C1 segment of cervical spinal cord (tissue), 14 donors: Measurements from ENCODE around the gene ITPR1.

Experiments used
- DNase-seq, 14 donors: peaks; one replicate each; lab custom pipeline; 2025; lab: John Stamatoyannopoulos, UW

ITPR1 gene

DNA sequence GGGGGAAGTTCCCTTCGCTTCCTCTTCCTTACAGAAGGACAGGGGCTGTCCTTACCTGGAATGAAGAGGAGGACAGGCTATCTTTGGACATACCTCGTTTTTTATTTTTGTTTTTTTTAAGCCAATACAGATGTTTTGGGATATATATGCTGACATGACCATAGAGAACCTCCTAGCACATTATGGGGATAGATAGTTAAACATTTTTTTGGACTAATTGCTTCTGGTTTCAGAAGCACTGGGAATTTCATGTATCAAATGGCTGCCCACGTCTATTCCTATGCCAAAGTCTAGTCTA, 247.9 kb downstream of the ITPR1 start:
- no peak for DNase-seq

DNA sequence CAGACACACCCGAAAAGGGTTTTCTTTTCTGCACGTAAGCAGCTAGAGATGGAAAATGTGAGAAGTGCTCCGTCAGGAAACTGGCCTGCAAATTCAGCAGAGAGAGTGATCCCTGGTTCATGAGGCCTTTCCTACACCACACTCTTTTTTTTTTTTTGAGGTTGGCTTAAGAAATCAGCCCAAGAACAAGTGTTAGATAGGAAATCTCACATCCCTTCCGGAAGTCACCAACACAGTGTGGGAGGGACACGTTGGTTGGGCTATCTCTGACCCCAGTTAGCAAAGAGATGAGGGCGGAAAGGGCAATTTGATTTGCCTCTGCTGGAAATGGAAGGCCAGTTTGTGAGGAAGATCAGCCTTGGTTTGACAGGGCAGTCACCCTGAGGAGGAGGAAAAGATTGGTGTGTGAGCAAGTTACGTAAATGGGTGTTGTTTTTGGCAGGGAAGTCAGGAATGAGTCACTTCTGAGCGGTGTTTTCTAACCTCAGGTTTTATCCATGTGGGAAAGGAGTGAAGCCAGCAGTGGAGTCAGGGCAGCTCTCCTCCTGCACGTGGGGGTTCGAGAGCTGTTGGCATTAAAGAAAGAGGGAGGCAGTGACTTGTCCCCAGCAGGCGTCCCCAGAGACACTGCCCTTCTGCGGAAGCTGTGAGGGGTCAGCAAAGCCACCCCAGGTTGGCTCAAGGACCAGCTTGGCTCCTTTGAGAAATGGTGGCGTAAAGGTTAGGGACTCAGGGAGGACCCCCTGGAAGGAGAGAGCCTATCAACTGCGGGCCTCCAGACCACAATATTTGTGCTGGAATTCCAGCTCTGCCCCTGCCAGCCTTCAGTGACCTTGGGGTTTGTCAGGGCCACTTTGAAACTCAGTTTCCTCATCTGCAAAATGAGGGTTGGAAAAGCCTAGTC, 248.5 kb downstream of the ITPR1 start:
- no peak for DNase-seq

DNA sequence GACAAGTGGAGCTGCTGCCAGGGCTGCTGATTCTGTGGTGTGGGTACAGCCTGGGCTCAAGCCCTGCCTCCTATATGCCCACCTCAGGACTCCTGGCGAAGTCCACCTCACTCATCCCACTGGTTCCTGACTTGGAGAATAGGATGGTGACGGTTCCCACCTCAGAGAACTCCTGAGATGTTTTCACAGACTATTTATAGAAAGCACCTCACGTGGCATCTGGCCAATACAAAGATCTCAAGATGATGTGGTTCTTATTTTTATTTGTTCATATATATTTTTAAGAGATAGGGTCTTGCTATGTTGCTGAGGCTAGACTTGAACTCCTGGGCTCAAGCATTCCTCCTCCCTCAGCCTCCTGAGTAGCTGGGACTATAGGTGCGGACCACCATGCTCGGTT, 249.2 kb downstream of the ITPR1 start:
- DNase-seq = no peak

DNA sequence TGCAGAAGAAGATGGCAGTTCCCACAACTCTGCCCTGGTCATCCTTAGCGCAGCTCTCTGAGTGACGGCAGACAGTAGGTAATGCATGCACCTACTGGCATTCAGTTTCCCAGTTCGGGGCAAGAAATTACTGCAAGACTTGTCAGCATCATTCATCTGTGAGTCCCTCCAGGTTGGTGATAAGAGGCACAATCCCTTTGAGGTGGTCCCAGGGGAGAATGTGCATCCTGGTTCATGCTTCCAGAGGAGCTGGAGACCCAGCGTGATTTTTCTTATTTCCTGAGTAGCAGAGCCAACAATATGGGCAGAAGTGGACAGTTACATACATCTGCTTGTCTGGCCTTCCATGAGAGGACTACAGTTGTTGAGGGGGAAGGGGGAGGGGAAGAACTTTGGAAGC, 250.2 kb downstream of the ITPR1 start:
- DNase-seq = no peak

DNA sequence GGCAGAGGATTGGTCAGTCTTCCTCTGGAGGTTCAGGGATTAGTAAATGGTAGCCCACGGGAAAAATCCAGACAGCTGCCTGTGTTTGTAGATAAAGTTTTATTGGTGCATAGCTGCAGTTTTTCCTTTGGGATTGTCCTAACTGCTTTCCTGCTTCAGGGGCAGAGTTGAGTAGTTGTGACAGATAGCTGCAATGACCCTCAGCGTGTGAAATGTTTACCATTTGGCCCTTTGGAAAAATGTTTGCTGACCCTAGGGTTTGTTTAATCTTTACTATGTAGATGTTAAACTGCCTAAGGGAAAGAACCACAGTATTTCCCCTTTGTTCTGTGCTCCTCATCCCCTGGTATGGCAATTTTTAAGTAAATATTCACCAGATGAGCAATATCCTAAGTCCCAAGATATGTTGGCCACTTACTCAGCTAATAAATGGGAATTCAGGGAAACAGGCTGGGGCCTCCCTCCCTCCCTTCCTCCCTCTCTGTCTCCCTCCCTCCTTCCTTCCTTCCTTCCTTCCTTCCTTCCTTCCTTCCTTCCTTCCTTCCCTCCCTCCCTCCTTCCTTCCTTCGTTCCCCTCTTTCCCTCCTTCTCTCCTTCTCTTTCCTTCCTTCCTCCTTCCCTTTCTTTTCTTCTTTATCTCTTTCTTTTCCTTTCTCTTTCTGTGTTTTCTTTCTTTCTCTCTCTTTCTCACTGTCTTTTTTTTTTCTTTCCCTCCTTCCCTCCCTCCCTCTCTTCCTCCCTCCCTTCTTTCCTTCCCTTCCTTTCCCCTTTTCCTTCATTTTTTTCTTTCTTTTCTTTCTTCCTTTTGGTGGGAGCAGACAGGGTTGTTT, 251.5 kb downstream of the ITPR1 start:
- no peak for DNase-seq

DNA sequence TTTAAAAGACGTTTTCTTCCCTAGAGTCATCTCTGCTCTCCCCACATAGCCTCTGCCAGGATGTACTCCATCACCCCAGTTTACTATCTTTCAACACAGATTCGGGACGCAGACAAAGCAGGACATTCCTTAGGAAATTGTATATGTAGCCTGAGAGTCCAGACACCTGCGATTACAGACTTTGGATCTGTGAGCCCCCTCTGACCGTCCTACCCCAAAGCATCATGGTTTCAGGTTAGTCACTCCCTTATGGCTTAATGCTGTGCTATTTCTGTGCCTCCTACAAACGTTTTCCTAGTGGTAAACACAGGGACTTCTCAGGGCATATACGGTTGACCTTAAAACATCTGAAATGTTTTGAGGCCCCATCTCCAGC, 252.1 kb downstream of the ITPR1 start:
- DNase-seq = no peak

DNA sequence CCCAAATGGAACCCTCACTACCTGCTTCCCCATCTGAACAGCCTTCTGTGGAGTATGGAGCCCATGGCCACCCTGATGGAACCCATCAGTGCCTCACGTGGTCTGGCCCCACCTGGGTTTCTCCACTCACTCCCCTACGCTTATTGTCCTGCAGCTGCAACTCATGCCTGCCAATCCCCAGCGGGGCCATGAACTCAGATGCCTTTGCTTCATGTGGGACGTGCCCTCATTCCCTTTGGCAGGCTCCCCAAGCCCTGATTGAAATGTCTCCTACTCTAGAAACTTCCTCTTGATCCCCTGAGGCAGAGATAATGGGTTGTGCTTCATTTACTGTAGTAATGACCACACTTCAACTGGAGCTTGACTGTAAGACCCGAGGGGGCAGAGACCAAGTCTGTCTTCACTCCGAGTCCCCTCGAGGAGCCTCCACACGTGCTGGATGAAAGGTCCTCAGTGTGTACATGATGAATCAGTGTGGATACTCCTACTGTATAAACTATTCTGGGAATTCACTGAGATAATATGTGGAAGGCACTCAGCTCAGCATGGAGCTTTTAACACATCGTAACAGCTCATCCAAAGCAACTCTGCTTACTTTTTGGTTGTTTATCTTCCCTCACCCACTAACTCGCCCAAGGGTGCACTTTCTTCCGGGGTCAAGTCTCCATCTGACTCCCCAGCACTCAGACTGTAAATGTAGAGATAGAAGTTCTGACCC, 253.3 kb downstream of the ITPR1 start:
- no peak for DNase-seq

DNA sequence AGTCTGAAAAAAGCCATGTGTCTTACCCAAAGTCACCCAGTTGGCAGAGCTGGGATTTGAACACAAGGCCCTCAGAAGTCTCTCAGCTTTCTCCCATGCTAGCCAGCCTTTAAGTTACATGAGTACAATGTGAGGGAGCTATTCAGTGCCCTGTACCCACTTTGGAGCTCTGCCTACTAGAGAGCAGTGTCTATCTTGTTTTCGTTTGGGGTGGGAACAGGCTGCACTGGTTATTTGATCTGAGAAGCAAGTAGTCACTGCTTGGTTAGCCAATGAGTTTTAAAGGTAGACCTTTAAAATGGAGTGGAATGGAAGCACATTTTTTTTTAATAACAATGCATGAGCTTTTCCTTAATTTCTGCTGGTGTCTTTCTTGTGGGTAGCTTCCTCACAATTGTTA, 255.0 kb downstream of the ITPR1 start:
- DNase-seq = no peak

DNA sequence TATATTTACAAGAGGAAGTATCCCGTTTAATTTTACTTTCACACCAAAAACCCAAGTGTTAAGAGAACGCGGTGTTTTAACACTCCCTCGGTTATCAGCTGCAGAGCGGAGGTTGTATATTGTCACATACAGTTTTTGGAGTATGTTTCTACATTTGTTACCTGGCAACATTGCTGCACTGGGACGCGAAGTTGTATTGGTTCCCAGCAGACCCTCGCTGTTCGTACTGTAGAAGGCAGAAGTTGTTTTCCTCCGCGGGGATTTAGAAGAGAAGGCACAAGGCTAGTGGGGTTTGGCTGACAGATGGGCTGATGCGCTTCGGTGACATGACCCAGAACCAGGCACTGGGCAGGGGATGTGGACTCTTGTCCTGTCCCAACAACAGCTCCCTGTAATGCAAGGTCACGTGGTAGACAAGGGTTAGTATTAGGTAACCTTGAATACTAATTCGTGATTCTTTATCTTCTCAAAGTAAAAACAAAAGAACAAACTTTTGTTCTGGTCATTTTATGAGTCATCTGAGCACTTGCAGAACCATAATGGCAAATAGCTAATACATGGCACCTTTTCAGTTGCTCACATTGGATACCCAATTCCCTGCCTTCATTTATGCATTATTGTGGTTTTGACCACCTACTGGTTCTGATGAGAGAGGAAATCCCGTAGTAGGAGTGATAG, 255.7 kb downstream of the ITPR1 start:
- DNase-seq = no peak

DNA sequence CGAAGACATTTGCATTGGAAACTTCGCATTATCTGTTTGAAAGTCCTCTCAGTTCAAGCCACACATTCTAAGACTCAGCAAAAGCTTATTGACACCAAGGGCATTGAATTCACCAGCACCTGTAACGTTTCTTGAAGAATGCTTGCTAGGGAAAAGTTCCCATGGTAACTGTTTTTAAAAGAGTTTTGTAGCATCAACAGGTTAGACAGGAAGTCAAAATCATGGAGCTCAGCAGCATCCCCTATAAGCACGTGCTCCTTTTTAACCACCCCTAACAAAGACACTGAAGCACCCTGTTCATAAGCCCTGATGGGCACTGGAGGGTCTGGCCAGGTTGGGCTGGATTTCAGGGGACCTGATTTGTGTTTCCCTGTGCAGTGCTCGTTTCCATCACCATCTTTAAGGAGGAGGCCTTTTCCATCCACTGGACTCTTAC, 256.4 kb downstream of the ITPR1 start:
- no peak for DNase-seq

DNA sequence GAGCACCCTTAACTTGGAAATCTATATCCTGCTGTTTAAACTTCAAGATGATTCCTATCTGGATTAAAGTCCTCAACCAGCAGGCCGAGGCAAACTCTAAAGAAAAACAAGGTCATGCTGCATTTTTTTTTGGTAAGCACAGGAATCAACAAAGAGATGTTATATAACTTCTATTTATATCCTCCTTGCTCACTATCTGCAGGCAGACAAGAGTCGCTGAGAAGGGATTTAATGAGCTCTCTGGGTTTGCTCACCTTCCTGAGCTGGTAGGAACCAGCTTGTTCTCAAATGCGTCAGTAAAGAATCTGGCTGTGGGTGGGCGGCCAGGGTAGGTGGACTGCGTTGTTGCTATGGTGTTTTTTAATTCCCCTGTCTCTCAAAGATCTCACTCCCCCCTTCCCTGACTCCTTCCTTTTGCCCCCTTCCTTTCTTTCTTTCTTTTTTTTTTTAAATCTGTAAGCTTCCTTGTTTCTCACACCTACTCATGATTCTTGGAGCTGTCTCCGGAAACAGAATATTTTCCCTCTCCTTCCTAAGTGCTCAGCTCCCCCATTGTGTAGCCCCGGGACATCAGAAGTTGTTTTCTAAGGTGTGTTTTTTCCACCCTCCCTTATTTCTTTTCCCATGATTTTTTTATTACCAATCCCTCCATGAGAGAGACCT, 257.3 kb downstream of the ITPR1 start:
- peak in 1 of 14 donors; percentile 85 for DNase-seq

DNA sequence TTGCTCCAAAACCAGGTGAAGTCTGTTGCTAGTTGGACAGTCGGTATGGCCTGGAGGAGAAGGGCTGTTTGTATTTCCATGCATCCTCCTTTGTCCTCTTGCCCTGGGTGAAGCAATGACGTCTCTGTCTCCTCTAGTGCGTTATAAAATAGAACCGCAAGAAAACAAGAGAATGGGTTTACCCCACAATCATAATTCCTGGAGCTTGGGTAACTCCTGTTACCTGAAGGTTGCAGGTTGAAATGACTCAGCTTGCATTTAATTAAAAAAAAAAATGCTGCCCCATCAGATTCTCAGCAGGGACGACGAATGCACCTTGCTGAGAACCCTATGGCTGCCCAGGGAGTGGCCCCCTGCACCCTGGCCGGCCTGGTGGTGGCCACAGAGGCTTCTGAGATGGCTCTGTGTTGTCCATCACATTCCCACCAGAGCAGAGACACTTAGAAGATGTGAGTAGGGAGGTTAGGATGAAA, 257.9 kb downstream of the ITPR1 start:
- DNase-seq = peak in 1 of 14 donors; percentile 13

DNA sequence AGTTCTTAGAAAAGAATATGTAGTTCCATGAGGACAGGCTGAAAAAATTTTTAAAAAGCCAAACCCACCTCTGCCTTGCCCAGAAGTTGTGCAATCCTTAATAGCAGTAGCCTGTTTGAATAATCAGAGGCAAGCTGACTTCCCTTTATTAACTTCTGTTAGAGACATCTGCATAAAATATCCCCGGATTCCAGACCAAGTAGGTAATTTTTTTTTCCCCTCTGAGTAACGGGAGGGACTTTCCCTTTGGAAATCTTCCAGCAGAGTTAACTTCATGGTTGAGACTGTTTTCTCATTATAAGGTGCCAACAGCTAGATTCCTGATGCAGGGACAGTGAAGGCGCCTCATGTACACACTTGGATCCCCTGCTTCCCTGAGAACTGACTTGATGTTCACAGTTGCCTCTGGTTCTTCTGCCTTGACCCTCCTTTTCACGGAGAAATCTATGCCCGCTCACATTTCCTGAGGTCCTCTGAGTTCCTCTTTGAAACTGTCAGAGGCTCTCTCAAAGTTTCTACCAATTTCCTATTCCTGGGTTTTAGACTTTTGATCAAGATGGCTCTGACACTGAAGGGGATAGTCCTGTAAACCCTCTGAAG, 258.5 kb downstream of the ITPR1 start:
- peak in 1 of 14 donors; percentile 8 for DNase-seq

DNA sequence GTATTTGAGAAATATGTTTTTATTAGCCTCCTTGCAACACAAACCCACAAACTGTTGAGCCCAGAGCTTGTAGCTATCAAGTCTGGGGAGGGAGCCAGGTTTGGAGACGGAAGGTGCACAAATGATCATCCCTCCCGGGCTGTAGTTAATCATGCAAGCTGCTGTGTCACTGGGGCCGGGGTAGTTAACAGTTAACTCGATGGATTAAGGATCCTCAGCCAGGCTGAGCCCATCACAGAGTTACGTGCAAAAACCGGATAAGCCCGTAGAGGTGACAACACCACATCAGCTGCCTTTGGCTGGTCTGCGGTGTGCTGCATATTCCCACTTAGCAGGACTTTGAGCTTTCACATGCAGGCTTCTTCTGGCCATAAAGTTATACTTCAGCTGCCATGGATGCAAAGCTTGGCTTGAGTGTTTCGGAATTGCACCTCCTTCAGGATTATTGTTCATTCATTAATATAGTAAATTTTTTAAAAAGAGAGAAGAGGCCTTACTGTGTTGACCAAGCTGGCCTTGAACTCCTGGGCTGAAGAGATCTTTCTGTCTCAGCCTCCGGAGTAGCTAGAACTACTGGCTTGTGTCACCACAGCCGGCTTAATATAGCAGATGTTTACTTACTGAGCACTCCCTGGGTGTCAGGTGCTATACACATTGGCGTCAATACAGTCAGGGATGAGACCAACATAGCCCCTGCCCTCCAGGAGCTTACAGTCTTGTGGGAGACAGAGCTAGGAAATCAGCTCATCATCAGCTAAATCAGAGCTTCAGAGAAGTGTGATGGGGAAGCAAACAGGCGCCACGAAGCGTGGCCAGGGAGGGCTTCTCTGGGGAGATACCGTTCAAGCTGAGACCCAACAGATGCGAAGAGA, 259.3 kb downstream of the ITPR1 start:
- no peak for DNase-seq

DNA sequence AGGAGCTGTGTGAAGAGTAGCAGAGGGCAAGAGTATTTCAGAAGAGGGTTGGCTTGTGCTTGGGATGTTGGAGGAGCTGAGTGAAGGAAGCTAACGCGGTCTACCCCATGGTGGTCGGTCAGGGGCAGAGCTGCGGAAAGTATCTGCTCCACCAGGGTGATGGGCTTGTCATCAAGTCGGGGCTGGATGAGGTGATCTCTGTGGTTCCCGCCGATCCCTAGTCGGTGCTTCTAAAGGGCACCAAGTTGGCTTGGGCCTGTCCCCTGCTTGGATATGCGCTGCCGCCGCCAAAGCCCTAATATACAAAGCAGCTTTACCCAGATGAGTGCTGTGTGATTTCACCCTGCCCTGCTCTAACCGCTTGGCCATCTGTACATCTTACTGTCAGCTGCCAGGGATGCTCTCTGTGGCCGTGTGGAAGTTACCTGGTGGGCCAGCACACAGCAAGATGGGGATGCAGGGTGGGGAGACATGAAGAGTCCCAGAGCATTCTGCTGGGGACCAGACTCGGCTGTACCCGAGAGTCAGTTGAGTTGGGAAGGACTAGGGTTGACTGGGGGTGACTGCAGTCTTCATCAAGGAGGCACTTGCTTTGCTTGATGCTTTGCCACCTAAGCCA, 260.0 kb downstream of the ITPR1 start:
- DNase-seq = no peak

DNA sequence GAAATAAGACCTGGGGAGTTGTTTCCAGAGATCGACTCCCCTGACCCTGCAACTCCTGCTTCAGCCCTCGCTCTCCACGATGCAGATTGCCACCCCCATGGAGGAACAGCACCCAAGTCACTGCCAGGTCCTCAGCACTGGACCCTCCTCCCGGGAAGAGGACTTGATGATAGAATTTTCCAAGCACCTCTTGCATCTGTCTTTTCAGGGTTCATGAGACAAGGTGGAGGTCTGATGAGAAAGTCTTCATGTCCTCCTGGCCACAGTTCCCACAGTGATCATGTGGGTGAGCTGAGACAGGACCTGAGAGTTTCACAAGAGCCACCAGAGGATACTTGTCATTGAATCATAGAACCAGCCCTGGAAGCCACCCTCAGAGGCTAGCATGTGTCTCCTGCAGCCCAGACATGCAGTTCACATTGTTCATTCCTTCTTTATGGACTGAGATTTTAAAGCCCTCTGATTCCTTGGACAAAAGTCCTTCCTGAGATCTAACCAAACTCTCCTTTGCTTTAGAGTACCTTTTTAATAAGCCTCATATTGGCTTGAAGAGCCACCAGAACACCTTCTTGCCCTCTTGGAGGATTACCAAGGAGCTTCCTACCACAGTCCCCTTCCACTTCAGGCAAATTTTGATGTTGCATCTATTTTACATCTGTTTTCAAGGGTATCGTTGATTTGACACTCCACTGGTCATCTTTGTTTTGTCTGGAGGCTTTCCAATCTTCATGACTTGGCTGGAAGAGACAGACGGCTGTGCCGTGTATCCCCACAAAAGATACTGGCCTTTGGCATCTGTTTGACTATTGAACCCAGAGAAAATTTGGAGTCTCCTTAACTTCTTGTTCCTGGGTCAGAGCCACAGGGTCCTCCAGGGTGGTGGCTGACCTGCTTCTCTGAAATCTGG, 261.3 kb downstream of the ITPR1 start:
- no peak for DNase-seq

DNA sequence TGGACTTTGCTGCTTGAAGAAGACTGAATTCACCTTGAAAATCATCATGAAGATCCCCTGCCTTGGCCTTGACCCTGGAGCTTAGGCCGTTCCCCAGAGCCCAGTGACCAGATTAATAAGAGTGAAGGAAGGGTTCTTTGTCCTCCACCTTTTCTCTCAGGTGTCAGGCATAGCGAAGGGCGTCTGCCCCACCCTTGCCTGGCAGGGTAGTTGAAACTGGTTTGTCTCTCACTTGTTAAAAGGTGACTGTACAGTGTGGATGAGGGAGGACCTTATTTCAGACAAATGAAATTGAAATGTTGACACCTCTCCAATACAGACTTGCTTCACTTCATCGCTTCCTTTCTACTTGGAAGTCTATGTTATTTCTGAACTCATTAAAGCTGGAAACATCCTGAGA, 262.4 kb downstream of the ITPR1 start:
- DNase-seq = no peak
